Mesenchymal stem cell (in vitro differentiated cells and primary cell): ENCODE results near the gene LPP.

ENCODE experiments used
- DNase-seq: peaks from one replicate; pipeline ENCODE4 v3.0.0-alpha.2; 2013
- H2AFZ ChIP-seq: one replicate; pipeline ENCODE4 v1.6.1; 2013; ENCODE audit warnings: low read depth, mild to moderate bottlenecking, control low read depth, inconsistent platforms, low read length, moderate library complexity
- H2AK5ac ChIP-seq: 2 replicates; pipeline ENCODE4 v1.6.1; 2013; ENCODE audit warnings: low read length, moderate library complexity, mild to moderate bottlenecking, inconsistent platforms; ENCODE audit not compliant: severe bottlenecking
- H2BK120ac ChIP-seq: one replicate; pipeline ENCODE4 v1.6.1; 2013; ENCODE audit warnings: low read depth, mild to moderate bottlenecking, inconsistent platforms, low read length, moderate library complexity
- H2BK12ac ChIP-seq, 2 experiments: one replicate each; pipeline ENCODE4 v1.6.1; 2013; ENCODE audit warnings: inconsistent platforms in 2 of 2, low read length in 2 of 2, mild to moderate bottlenecking in 2 of 2, moderate library complexity in 2 of 2, control low read depth in 1 of 2
- H2BK15ac ChIP-seq: one replicate; pipeline ENCODE4 v1.6.1; 2013; ENCODE audit warnings: mild to moderate bottlenecking, low read depth, inconsistent platforms; ENCODE audit not compliant: poor library complexity, severe bottlenecking
- H2BK5ac ChIP-seq: 2 replicates; pipeline ENCODE4 v1.6.1; 2013; ENCODE audit warnings: low read depth, mild to moderate bottlenecking, low read length, control low read depth, inconsistent platforms; ENCODE audit not compliant: poor library complexity, severe bottlenecking
- H3K14ac ChIP-seq, 2 experiments: one replicate each; pipeline ENCODE4 v1.6.1; 2013; ENCODE audit warnings: inconsistent platforms in 2 of 2, low read length in 2 of 2, control low read depth in 1 of 2, mild to moderate bottlenecking in 1 of 2, moderate library complexity in 1 of 2
- H3K18ac ChIP-seq, 2 experiments: one replicate each; pipeline ENCODE4 v1.6.1; 2013; ENCODE audit warnings: inconsistent platforms in 2 of 2, low read length in 2 of 2, control low read depth in 1 of 2, low read depth in 1 of 2, mild to moderate bottlenecking in 1 of 2
- H3K23ac ChIP-seq, 2 experiments: one replicate each; pipeline ENCODE4 v1.6.1; 2013; ENCODE audit warnings: inconsistent platforms in 2 of 2, low read length in 2 of 2, mild to moderate bottlenecking in 2 of 2, moderate library complexity in 2 of 2, control low read depth in 1 of 2
- H3K27ac ChIP-seq: 2 replicates; pipeline ENCODE4 v1.5.1; 2013; ENCODE audit warnings: mild to moderate bottlenecking, moderate library complexity, low read length, control low read depth, inconsistent platforms; ENCODE audit not compliant: poor library complexity, severe bottlenecking
- H3K27me3 ChIP-seq, 2 experiments: 2 replicates each; pipeline versions ENCODE4 v1.6.1 to v1.7.0; 2013; ENCODE audit warnings: low read length in 2 of 2, mild to moderate bottlenecking in 2 of 2, moderate library complexity in 2 of 2, control low read depth in 1 of 2, inconsistent platforms in 1 of 2; ENCODE audit not compliant: control insufficient read depth in 1 of 2, insufficient read depth in 1 of 2
- H3K36me3 ChIP-seq, 2 experiments: 2 replicates each; pipeline versions ENCODE4 v1.6.1 to v1.7.0; 2013; ENCODE audit warnings: low read length in 2 of 2, control low read depth in 1 of 2, inconsistent platforms in 1 of 2, low read depth in 1 of 2, mild to moderate bottlenecking in 1 of 2; ENCODE audit not compliant: insufficient read depth in 2 of 2, control insufficient read depth in 1 of 2
- H3K4ac ChIP-seq, 2 experiments: one replicate each; pipeline ENCODE4 v1.6.1; 2013; ENCODE audit warnings: inconsistent platforms in 2 of 2, low read length in 2 of 2, mild to moderate bottlenecking in 2 of 2, moderate library complexity in 2 of 2, control low read depth in 1 of 2, low read depth in 1 of 2
- H3K4me1 ChIP-seq: 2 replicates; pipeline ENCODE4 v1.6.1; 2013; ENCODE audit warnings: low read depth, low read length, control low read depth; ENCODE audit not compliant: control insufficient read depth, insufficient read depth
- H3K4me2 ChIP-seq: 2 replicates; pipeline ENCODE4 v1.6.1; 2013; ENCODE audit warnings: low read length, mild to moderate bottlenecking, inconsistent platforms; ENCODE audit not compliant: poor library complexity, severe bottlenecking
- H3K4me3 ChIP-seq, 2 experiments: 2 replicates each; pipeline versions ENCODE4 v1.5.1 to v1.7.0; 2013; ENCODE audit warnings: low read length in 2 of 2, mild to moderate bottlenecking in 2 of 2, control low read depth in 1 of 2, low read depth in 1 of 2; ENCODE audit not compliant: insufficient read depth in 1 of 2
- H3K79me1 ChIP-seq: replicated peaks from 2 replicates; pipeline ENCODE4 v1.6.1; 2013; ENCODE audit warnings: mild to moderate bottlenecking, control low read depth, low read length, inconsistent platforms; ENCODE audit not compliant: poor library complexity, severe bottlenecking
- H3K9ac ChIP-seq: 2 replicates; pipeline ENCODE4 v1.7.0; 2013; ENCODE audit warnings: mild to moderate bottlenecking, low read length, moderate library complexity
- H3K9me3 ChIP-seq: 2 replicates; pipeline ENCODE4 v1.7.0; 2013; ENCODE audit warnings: mild to moderate bottlenecking, low read length; ENCODE audit not compliant: control insufficient read depth
- H4K8ac ChIP-seq: one replicate; pipeline ENCODE4 v1.6.1; 2013; ENCODE audit warnings: inconsistent platforms, mild to moderate bottlenecking, low read length, moderate library complexity
- H4K91ac ChIP-seq: one replicate; pipeline ENCODE4 v1.6.1; 2013; ENCODE audit warnings: mild to moderate bottlenecking, low read length, inconsistent platforms
- WGBS: methylation state at CpG from one replicate; pipeline ENCODE4 v1.1.7; 2013; ENCODE audit warnings: mixed read lengths; 5-methylcytosine and 5-hydroxymethylcytosine counted together

The LPP gene

DNA sequence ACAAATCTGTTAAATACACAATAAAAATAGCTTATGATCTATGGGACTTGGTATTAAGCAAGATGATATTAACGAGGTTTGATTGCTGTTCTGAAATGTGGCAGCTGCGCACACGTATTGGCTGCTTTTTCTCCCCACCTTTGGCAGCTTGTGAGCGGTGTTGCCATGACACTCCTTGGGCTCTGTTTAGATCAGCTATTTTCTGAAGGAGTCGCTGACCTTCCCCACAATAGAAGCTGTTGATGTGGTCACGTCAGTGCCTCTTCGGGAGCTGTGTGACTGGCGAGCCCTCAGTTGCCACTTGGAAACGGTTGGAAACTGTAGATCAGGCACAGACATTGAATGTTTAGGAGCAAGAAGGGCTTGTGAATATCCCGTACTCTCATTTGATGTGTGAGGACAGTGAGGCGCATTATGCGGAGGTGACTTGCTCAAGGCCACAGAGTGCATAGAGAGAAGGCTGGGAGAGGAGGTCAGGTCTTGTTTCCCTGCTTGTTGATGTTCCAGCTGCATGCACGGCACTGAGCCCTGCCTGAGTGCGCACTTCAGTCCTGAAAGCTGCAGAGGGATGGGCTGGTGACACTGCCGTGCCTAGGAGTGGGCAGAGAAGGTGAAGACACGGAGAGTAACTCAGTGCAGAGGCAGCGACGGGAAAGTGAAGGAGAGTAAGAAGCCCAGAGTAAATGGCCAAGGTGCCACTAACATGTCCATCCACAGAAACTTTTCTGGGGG lies 198.4 kb downstream of the LPP start:
- Histone ChIP-seq H2BK5ac (no peak overlapping the region), H4K8ac (no peak overlapping the region), H3K27me3 (no peaks in the 10 kb centered on the region), H3K4me3 (no peak overlapping the region), H3K4ac (no peak overlapping the region), H3K14ac (no peak overlapping the region), H3K4me1 (peaks cover 10% of the 10 kb centered on the region), H2BK120ac (no peak overlapping the region), H3K4me2 (no peak overlapping the region), H2AK5ac (no peak overlapping the region), H2BK12ac (no peak overlapping the region), H3K36me3 (peaks cover 0 to 3% of the 10 kb centered on the region in 2 experiments), H3K23ac (no peak overlapping the region), H3K27ac (no peak overlapping the region), H3K79me1 (peaks cover 29% of the 10 kb centered on the region), H3K9me3 (no peaks in the 10 kb centered on the region), H2AFZ (no peak overlapping the region), H3K18ac (no peak overlapping the region), H2BK15ac (no peak overlapping the region), H4K91ac (no peak overlapping the region), H3K9ac (no peak overlapping the region)
- 94% methylated on average over 18 of the region's 18 CpGs for WGBS
- no peak for DNase-seq

DNA sequence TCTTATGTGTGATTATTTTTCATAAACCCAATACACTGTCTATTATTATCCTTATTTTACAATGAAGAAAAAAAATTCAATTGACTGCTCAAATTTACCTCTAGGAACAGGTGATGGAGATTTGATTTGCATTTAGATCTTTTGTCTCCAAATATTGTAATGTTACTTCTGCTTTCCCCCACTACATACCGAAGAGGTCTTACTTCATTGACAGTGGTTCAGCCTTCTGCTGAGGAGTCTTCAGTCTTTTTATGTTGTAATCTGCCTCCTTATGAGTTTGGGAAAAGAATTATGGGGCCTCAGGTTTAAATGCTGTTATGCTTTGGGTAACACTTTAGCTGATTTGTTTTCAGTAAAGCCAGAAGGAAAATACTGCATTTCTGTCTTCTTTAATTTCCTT lies 199.5 kb downstream of the LPP start:
- Histone ChIP-seq H4K8ac (no peak overlapping the region), H4K91ac (no peak overlapping the region), H3K79me1 (peaks cover 28% of the 10 kb centered on the region), H3K18ac (no peak overlapping the region), H3K4me3 (no peak overlapping the region), H2BK12ac (no peak overlapping the region), H3K9ac (no peak overlapping the region), H3K36me3 (peaks cover 0 to 3% of the 10 kb centered on the region in 2 experiments), H3K14ac (no peak overlapping the region), H3K9me3 (no peaks in the 10 kb centered on the region), H3K4me1 (peaks cover 6% of the 10 kb centered on the region), H3K27me3 (no peaks in the 10 kb centered on the region), H3K27ac (no peak overlapping the region), H2AK5ac (no peak overlapping the region), H2AFZ (no peak overlapping the region), H3K4me2 (no peak overlapping the region), H3K23ac (no peak overlapping the region), H2BK5ac (no peak overlapping the region), H3K4ac (no peak overlapping the region), H2BK15ac (no peak overlapping the region), H2BK120ac (no peak overlapping the region)
- DNase-seq, result no peak
- WGBS, result no CpG with 5 or more reads among the region's 1 CpG

DNA sequence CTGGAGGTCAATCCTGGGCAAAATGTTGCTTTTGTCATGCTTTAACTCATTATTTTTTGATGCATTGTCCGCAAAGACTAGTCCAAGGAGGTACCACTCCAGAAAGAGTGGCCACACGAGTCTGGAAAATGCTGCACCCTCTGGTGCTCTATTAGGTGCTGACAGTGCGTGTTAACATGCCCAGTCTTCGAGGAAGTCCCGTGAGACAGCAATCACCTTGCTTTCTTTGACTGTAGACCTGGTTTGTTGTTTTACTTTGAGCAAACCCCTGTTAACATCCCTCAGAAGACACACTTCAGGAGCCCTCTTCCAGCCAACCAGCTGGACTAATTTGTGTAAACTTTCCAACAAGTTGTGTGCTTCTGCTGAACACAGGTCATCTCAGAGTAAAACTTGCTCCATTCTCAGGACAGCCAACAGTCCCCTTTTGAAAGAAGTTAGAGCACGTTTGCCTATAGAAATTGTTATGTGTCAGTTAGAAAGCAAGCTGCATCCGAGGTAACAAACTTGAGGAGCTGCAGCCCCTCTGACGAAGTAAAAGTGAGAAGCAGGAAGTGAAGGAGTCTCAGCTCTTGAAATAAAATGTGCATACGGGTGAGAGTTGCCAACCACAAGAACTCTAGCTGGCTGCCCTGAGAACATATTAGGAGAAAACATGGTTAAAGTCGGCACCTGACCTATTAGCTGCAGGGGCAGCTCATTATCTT lies 205.0 kb downstream of the LPP start:
- Histone ChIP-seq H3K4me1 (no peaks in the 10 kb centered on the region), H2AFZ (no peak overlapping the region), H2BK5ac (no peak overlapping the region), H3K27ac (no peak overlapping the region), H3K79me1 (peaks cover 33% of the 10 kb centered on the region), H3K14ac (no peak overlapping the region), H4K91ac (no peak overlapping the region), H3K4me3 (no peak overlapping the region), H2BK120ac (no peak overlapping the region), H3K27me3 (no peaks in the 10 kb centered on the region), H2AK5ac (no peak overlapping the region), H2BK12ac (no peak overlapping the region), H3K9me3 (no peaks in the 10 kb centered on the region), H2BK15ac (no peak overlapping the region), H3K23ac (no peak overlapping the region), H3K36me3 (no peaks in the 10 kb centered on the region), H4K8ac (no peak overlapping the region), H3K4me2 (no peak overlapping the region), H3K4ac (no peak overlapping the region), H3K9ac (no peak overlapping the region), H3K18ac (no peak overlapping the region)
- WGBS, result 87% methylated on average over 10 of the region's 10 CpGs
- DNase-seq, result no peak

DNA sequence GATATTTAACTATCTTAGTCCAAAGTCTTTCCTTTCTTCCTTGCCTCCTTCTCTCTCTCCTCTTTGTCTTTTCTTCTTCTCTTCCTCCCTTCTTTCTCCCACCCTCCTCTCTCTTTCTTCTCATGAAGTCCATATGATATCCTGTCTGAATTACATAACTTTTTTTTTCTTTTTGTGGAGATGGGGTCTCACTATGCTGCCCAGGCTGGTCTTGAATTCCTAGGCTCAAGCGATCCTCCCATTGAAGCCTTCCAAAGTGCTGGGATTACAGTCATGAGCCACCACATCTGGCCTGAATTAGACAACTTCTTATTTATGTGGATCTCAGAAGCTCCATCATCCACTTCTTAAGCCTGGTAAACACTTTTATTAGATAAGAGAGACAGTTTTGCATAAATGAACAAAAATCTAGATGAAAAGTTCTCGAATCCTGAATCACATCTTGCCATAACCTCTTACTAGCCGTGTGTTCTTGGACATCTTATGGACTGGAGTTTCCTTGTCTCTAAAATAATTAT lies 206.5 kb downstream of the LPP start:
- Histone ChIP-seq H3K18ac (no peak overlapping the region), H3K27ac (no peak overlapping the region), H2AK5ac (no peak overlapping the region), H3K4me3 (no peak overlapping the region), H2AFZ (no peak overlapping the region), H2BK15ac (no peak overlapping the region), H2BK12ac (no peak overlapping the region), H3K9ac (no peak overlapping the region), H4K91ac (no peak overlapping the region), H2BK120ac (no peak overlapping the region), H3K4me1 (no peaks in the 10 kb centered on the region), H3K23ac (no peak overlapping the region), H3K4me2 (no peak overlapping the region), H3K4ac (no peak overlapping the region), H3K36me3 (no peaks in the 10 kb centered on the region), H2BK5ac (no peak overlapping the region), H3K79me1 (peaks cover 37% of the 10 kb centered on the region), H4K8ac (no peak overlapping the region), H3K9me3 (no peaks in the 10 kb centered on the region), H3K14ac (no peak overlapping the region), H3K27me3 (no peaks in the 10 kb centered on the region)
- WGBS, result 100% methylated on average over 2 of the region's 3 CpGs
- no peak for DNase-seq
